Caco-2 (cell line): ENCODE data around the gene ZFHX2. TPM values are rescaled to one million over a fixed set of nuclear protein-coding genes. Genes with fewer than 3 reads are reported as not detected.

Experiments
- BruUV-seq: library from RNA; stranded (reverse); fragments of 400-500 nt; replicated peaks from 2 replicates; lab custom pipeline; 2021; lab: Mats Ljungman, UMichigan
- CTCF ChIA-PET: fragments of 300-600 bp; sonication (Branson Sonifier 250); formaldehyde crosslinking; loops from one replicate; lab custom pipeline; 2022; ENCODE audit warnings: antibody characterized with exemption; lab: Charles Lee
- POLR2A ChIA-PET: fragments of 300-600 bp; sonication (Branson Sonifier 250); formaldehyde crosslinking; loops from one replicate; lab custom pipeline; 2022; ENCODE audit warnings: antibody characterized with exemption; lab: Charles Lee
- DNase-seq, 2 experiments: peaks; one replicate each; pipeline versions ENCODE4 v3.0.0 to v3.0.0-alpha.2; 2020 to 2022
- H3K27me3 ChIP-seq: replicated peaks from 2 replicates; pipeline ENCODE4 v1.6.0; 2011; ENCODE audit warnings: low read length; ENCODE audit not compliant: control insufficient read depth, insufficient read depth
- H3K36me3 ChIP-seq: 2 replicates; pipeline ENCODE4 v1.5.1; 2011; ENCODE audit warnings: low read length; ENCODE audit not compliant: control insufficient read depth, insufficient read depth
- H3K4me1 ChIP-seq: fragments of 250-450 bp; sonication (Bioruptor Pico); 2 replicates; pipeline ENCODE4 v1.5.1; 2020; ENCODE audit warnings: mild to moderate bottlenecking
- H3K4me3 ChIP-seq: 2 replicates; pipeline ENCODE4 v1.5.1; 2011; ENCODE audit warnings: low read depth, mild to moderate bottlenecking, control low read depth, low read length
- H3K9me3 ChIP-seq: fragments of 250-450 bp; sonication (Bioruptor Pico); 2 replicates; pipeline ENCODE4 v1.5.1; 2020; ENCODE audit warnings: mild to moderate bottlenecking, moderate library complexity
- H3K27ac Mint-ChIP-seq: one replicate; pipeline ENCODE4 v1.8.0; 2022; ENCODE audit warnings: mixed read lengths; ENCODE audit not compliant: unreplicated experiment
- H3K27me3 Mint-ChIP-seq: one replicate; pipeline ENCODE4 v1.8.0; 2022; ENCODE audit warnings: mixed read lengths; ENCODE audit not compliant: insufficient read depth, unreplicated experiment
- H3K36me3 Mint-ChIP-seq: one replicate; pipeline ENCODE4 v1.8.0; 2022; ENCODE audit warnings: mild to moderate bottlenecking, mixed read lengths; ENCODE audit not compliant: insufficient read depth, unreplicated experiment
- H3K4me1 Mint-ChIP-seq: one replicate; pipeline ENCODE4 v1.8.0; 2022; ENCODE audit warnings: low read depth, mixed read lengths; ENCODE audit not compliant: unreplicated experiment
- H3K4me3 Mint-ChIP-seq: one replicate; pipeline ENCODE4 v1.8.0; 2022; ENCODE audit warnings: mild to moderate bottlenecking, moderate library complexity, mixed read lengths; ENCODE audit not compliant: unreplicated experiment
- H3K9me3 Mint-ChIP-seq: one replicate; pipeline ENCODE4 v1.8.0; 2022; ENCODE audit warnings: mixed read lengths; ENCODE audit not compliant: unreplicated experiment
- intact Hi-C: fragments of 100-400 bp; cut with micrococcal nuclease; formaldehyde crosslinking; loops from one replicate; pipeline ENCODE4 v1.10.0; 2022; ENCODE audit not compliant: unreplicated experiment
- total RNA-seq: library from RNA; stranded (reverse); gene quantifications from 2 replicates; pipeline ENCODE4 v1.2.3, GENCODE V29; 2022
- TF ChIP-seq, protein P1 (sequence below), 2 experiments: fragments of 200-600 bp in 1 of 2; IDR thresholded peaks; 1 replicate in 1 of 2; 2 replicates in 1 of 2; pipeline versions ENCODE4 v1.5.1 to v1.8.0; 2011 to 2022; ENCODE audit warnings: antibody characterized with exemption in 1 of 2, control low read depth in 1 of 2, inconsistent platforms in 1 of 2, low read depth in 1 of 2, low read length in 1 of 2, mild to moderate bottlenecking in 1 of 2, moderate library complexity in 1 of 2; ENCODE audit not compliant: insufficient read depth in 1 of 2, severe bottlenecking in 1 of 2, unreplicated experiment in 1 of 2

ZFHX2 gene
- total RNA-seq, 1 experiment from 2014 or later = 1.1 TPM

DNA sequence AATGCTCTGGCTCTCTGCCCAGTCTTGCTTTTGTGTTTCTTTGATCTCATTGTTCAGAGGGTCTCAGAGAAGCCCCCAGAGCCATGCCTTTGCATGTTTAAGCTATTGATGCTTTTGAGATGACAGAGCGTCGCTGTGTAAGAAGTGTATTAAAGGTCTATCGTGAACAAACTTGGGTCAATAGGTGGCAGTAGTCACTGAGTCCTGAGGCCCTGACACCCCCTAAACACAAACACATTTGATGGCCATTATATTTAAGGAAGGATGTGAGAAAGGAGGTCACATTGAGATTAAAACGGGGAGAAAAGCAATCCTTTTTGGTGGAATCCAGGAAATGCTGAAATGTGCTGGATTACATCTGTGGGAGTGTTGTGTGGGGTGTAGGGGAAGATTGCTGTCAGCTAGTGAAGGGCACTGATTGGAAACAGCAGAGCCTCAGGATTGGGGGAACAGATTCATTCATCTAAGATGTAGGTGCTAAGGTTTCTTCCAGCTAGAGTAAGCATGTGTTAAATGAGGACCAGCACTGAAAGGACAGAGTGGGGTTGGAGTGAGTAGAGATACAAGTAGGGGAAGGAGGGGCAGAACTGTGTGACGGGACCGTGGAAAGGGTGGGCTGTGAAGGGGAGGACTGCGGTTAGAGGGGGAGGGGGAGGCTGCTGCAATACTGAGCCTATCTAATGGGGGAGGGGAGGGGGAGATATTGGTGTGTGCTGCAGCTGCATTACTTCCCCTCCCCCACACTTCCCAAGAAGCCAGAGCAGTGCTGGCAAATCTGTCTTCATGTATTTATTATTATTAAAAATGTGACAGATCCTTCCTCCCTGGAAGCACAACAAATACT, 69.4 kb downstream of the ZFHX2 start:
- ChIA-PET CTCF (interaction anchor here (0.9 kb wide), 1 partner anchor 78 kb away, joined by 4 read pairs; no protein-coding TSS in a partner anchor), POLR2A (no interaction called here)
- Histone ChIP-seq H3K36me3 (no peaks in the 10 kb centered on the region; the same call in none of the 2 replicates), H3K9me3 (no peaks in the 10 kb centered on the region), H3K4me3 (no peak overlapping the region), H3K27me3 (no peaks in the 10 kb centered on the region), H3K4me1 (no peaks in the 10 kb centered on the region)
- Mint-ChIP-seq H3K4me3 (no peak overlapping the region), H3K36me3 (peaks cover 35% of the 10 kb centered on the region), H3K9me3 (no peaks in the 10 kb centered on the region), H3K27me3 (no peaks in the 10 kb centered on the region), H3K27ac (no peak overlapping the region), H3K4me1 (no peaks in the 10 kb centered on the region)
- no peak for DNase-seq
- BruUV-seq = no TSS peak
- TF ChIP-seq, protein P1, sequence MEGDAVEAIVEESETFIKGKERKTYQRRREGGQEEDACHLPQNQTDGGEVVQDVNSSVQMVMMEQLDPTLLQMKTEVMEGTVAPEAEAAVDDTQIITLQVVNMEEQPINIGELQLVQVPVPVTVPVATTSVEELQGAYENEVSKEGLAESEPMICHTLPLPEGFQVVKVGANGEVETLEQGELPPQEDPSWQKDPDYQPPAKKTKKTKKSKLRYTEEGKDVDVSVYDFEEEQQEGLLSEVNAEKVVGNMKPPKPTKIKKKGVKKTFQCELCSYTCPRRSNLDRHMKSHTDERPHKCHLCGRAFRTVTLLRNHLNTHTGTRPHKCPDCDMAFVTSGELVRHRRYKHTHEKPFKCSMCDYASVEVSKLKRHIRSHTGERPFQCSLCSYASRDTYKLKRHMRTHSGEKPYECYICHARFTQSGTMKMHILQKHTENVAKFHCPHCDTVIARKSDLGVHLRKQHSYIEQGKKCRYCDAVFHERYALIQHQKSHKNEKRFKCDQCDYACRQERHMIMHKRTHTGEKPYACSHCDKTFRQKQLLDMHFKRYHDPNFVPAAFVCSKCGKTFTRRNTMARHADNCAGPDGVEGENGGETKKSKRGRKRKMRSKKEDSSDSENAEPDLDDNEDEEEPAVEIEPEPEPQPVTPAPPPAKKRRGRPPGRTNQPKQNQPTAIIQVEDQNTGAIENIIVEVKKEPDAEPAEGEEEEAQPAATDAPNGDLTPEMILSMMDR (IDR thresholded peaks at IDR 0.05; ENCODE audit: insufficient read depth in 1 of 2, low read depth in 1 of 2, low read length in 1 of 2, severe bottlenecking in 1 of 2, unreplicated experiment in 1 of 2) = no peak
- intact Hi-C loops = no loop called here

DNA sequence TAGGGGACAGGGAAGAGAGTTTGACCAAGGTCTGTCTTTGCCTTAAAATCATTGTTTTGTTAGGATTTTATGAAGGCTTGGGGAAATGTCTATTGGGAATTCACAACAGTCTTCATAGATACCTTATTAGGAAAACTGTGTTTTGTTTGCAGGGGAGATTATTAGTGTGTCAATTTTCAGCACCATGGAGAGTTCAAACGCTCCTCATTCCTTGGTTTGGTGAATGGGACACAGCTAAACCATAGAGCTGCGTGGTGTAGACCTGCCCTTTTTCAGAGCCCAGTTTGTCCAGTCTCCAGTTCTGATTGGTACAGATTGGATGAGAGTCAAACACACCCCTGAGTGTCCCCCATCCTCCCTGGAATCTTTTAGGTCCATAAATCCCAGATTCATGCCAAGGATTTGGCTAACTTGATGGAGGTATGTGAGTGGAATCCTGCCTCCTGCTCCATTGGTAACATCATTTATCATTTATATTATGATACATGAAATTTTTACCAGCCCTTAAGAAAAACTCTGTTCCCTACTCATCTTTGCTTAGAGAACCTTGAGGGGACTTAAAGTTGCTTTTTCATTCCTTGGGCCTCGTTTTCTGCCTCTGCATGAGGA, 70.1 kb downstream of the ZFHX2 start:
- Mint-ChIP-seq H3K4me3 (no peak overlapping the region), H3K4me1 (no peaks in the 10 kb centered on the region), H3K36me3 (peaks cover 42% of the 10 kb centered on the region), H3K27ac (no peak overlapping the region), H3K9me3 (no peaks in the 10 kb centered on the region), H3K27me3 (no peaks in the 10 kb centered on the region)
- CTCF ChIA-PET = interaction anchor here (0.9 kb wide), 1 partner anchor 78 kb away, joined by 4 read pairs; no protein-coding TSS in a partner anchor
- intact Hi-C loops = no loop called here
- POLR2A ChIA-PET = no interaction called here
- Histone ChIP-seq H3K4me1 (no peaks in the 10 kb centered on the region), H3K27me3 (no peaks in the 10 kb centered on the region), H3K9me3 (no peaks in the 10 kb centered on the region), H3K4me3 (no peak overlapping the region), H3K36me3 (no peaks in the 10 kb centered on the region; the same call in 1 of the 2 replicates)
- BruUV-seq = no TSS peak
- peak in 1 of 2 experiments; percentile 41 for DNase-seq
- TF ChIP-seq, protein P1 (IDR thresholded peaks at IDR 0.05; ENCODE audit: insufficient read depth in 1 of 2, low read depth in 1 of 2, low read length in 1 of 2, severe bottlenecking in 1 of 2, unreplicated experiment in 1 of 2) = no peak

DNA sequence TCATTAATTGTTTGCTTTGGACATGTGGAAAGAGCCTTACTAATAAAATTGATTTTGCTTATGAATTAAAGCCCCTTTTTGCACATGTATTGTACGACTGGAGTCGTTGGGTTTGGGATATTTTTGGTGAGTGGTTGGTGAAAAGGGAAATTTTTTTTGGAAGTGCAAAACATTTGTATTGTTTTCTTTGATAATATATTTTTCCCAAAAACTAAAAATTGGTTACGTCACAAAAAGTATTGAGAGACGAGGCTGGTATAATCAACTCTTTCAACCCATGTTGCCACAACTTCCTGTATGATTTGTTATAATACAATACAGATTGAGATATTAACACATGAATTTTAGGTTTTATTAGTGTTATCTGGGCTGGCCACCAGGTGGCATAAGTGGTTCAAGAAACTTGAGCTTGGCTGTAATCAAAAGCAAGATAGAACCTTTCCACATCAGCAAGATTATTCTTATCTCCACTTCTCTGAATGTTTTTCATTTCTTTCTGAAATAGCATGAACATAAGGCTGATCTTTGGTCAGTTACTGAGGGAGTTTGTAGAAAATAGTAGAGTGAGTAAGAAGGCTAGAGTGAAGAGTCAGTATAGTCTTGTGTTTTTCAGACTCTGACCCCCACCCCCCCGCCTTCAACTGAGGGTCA, 73.3 kb downstream of the ZFHX2 start:
- Histone ChIP-seq H3K36me3 (no peaks in the 10 kb centered on the region; the same call in none of the 2 replicates), H3K4me1 (no peaks in the 10 kb centered on the region), H3K9me3 (no peaks in the 10 kb centered on the region), H3K4me3 (no peak overlapping the region), H3K27me3 (no peaks in the 10 kb centered on the region)
- POLR2A ChIA-PET = interaction anchor here (0.6 kb wide), 1 partner anchor 9 kb away, joined by 3 read pairs; the partner anchor contains the start of gene NGDN
- peaks cover 66% of the 10 kb centered on the region for H3K36me3 Mint-ChIP-seq
- H3K9me3 Mint-ChIP-seq = no peaks in the 10 kb centered on the region
- CTCF ChIA-PET = interaction anchor here (0.6 to 2.5 kb wide), 18 partner anchors 12 to 315 kb away, joined by 3 to 50 read pairs (median 4); partner anchors contain the start of genes MYH7, PABPN1, THTPA and ZFHX2
- intact Hi-C loops = loop anchor here (1.0 kb wide), 2 partner anchors 61 to 84 kb away; no protein-coding TSS in a partner anchor
- BruUV-seq = no TSS peak
- H3K4me3 Mint-ChIP-seq = no peak overlapping the region
- H3K27me3 Mint-ChIP-seq = no peaks in the 10 kb centered on the region
- TF ChIP-seq, protein P1 (IDR thresholded peaks at IDR 0.05; ENCODE audit: insufficient read depth in 1 of 2, low read depth in 1 of 2, low read length in 1 of 2, severe bottlenecking in 1 of 2, unreplicated experiment in 1 of 2) = peak; percentile 72 to 77
- H3K4me1 Mint-ChIP-seq = no peaks in the 10 kb centered on the region
- H3K27ac Mint-ChIP-seq = no peak overlapping the region
- peak in 1 of 2 experiments; percentile 71 for DNase-seq
